Activated CD8-positive, alpha-beta T cell treated with anti-CD3 and anti-CD28 coated beads for 36 hours (primary cell): ENCODE data around the gene POP5. TPM values are rescaled to one million over a fixed set of nuclear protein-coding genes. Genes with fewer than 3 reads are reported as not detected.

ENCODE experiments used
- ATAC-seq: fragments of 200-7000 bp; cut with Tn5 transposase; one replicate; pipeline ENCODE4 v1.10.0; 2021; ENCODE audit warnings: mild to moderate bottlenecking, moderate library complexity
- CTCF ChIA-PET: fragments of 350-600 bp; sonication (Branson Sonifier 250); formaldehyde crosslinking; loops from one replicate; lab custom pipeline; 2021; ENCODE audit warnings: antibody characterized with exemption; lab: Charles Lee
- POLR2A ChIA-PET: fragments of 350-600 bp; sonication (Branson Sonifier 250); formaldehyde crosslinking; loops from one replicate; lab custom pipeline; 2021; ENCODE audit warnings: antibody characterized with exemption; lab: Charles Lee
- DNase-seq: peaks from one replicate; pipeline ENCODE4 v3.0.0-alpha.2; 2020
- H3K27ac Mint-ChIP-seq: one replicate; pipeline ENCODE4 v1.8.0; 2021; ENCODE audit warnings: mild to moderate bottlenecking, mixed read lengths
- H3K27me3 Mint-ChIP-seq: one replicate; pipeline ENCODE4 v1.8.0; 2021; ENCODE audit warnings: mixed read lengths
- H3K36me3 Mint-ChIP-seq: one replicate; pipeline ENCODE4 v1.8.0; 2021; ENCODE audit warnings: low read depth, mixed read lengths
- H3K4me1 Mint-ChIP-seq: one replicate; pipeline ENCODE4 v1.8.0; 2021; ENCODE audit warnings: low read depth, mixed read lengths
- H3K4me3 Mint-ChIP-seq: one replicate; pipeline ENCODE4 v1.8.0; 2021; ENCODE audit warnings: mild to moderate bottlenecking, moderate library complexity, mixed read lengths
- H3K9me3 Mint-ChIP-seq: one replicate; pipeline ENCODE4 v1.8.0; 2021; ENCODE audit warnings: mixed read lengths
- CTCF ChIP-seq: fragments of 200-600 bp; IDR thresholded peaks from one replicate; pipeline ENCODE4 v1.8.0; 2022; ENCODE audit warnings: antibody characterized with exemption, mild to moderate bottlenecking
- intact Hi-C: fragments of 100-400 bp; cut with micrococcal nuclease; formaldehyde crosslinking; loops from one replicate; pipeline ENCODE4 v1.10.0; 2022
- total RNA-seq, 2 experiments: library from RNA; stranded (reverse); gene quantifications; one replicate each; pipeline ENCODE4 v1.2.3, GENCODE V29; 2021

Gene POP5
- total RNA-seq, 2 experiments from 2014 or later = 44.3 to 51.1 TPM

- peaks cover 51% of the 10 kb centered on the region for H3K4me1 Mint-ChIP-seq
- peaks cover 54% of the 10 kb centered on the region for H3K36me3 Mint-ChIP-seq
- ChIA-PET CTCF (interaction anchor here (0.9 to 2.1 kb wide), 8 partner anchors 9 to 111 kb away, joined by 3 to 9 read pairs (median 4); partner anchors contain the start of genes COQ5 and POP5), POLR2A (interaction anchor here (0.5 to 2.3 kb wide), 7 partner anchors 9 to 530 kb away, joined by 3 to 9 read pairs (median 3); partner anchors contain the start of genes COQ5, DYNLL1 and RNU4-2)
- no peak for ATAC-seq
- H3K27ac Mint-ChIP-seq = peak overlapping the region; percentile 61
- no peak for DNase-seq
- peak overlapping the region; percentile 97 for H3K4me3 Mint-ChIP-seq
- H3K9me3 Mint-ChIP-seq = no peaks in the 10 kb centered on the region
- no peaks in the 10 kb centered on the region for H3K27me3 Mint-ChIP-seq
- TF ChIP-seq CTCF = no peak
- intact Hi-C loops = no loop called here
Measured at GRCh38 chr12:120538281-120539156, 42.7 kb downstream of the POP5 start.

GRCh38 chr12:120537856-120538220, 43.4 kb downstream of the POP5 start:
- Mint-ChIP-seq H3K36me3 (peaks cover 53% of the 10 kb centered on the region), H3K4me3 (peak overlapping the region; percentile 97), H3K27ac (peak overlapping the region; percentile 61), H3K9me3 (no peaks in the 10 kb centered on the region), H3K27me3 (no peaks in the 10 kb centered on the region), H3K4me1 (peaks cover 52% of the 10 kb centered on the region)
- ATAC-seq (no peak), DNase-seq (no peak)
- ChIA-PET CTCF (interaction anchor here (0.9 to 2.1 kb wide), 7 partner anchors 9 to 111 kb away, joined by 3 to 9 read pairs (median 4); partner anchors contain the start of gene COQ5), POLR2A (interaction anchor here (0.6 to 2.3 kb wide), 6 partner anchors 9 to 520 kb away, joined by 3 to 9 read pairs (median 3); partner anchors contain the start of genes COQ5, DYNLL1 and RNU4-2)
- TF ChIP-seq CTCF = no peak
- intact Hi-C loops = no loop called here

DNA sequence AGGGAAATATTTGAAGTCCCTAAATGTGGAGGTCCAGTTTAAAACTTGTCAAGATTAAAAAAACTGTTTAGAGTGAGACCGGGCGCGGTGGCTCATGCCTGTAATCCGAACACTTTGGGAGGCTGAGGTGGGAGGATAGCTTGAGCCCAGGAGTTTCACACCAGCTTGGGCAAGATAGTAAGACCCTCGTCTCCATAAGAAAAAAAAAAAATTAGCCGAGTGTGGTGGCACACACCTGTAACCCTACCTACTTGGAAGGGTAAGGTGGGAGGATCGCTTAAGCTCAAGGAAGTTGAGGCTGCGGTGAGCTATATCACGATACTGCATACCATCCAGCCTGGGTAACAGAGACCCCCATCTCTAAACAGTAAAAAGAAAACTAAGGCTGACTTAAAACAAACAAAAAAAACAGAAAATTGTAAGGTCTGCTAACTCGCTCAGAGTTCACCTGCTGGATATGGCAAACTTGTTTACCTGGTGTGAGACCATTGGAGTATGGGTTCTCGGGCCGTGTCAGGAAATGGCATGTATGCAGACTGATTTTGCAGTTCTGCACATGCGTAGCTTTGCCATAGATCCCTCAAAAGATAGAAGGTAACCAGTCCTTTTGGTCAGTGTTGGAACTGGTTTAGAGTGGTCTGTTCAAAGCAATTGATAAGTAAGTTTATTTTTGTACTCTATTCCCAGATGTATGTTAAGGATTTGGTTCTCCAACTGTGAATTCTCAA, 45.0 kb downstream of the POP5 start:
- Mint-ChIP-seq H3K36me3 (peaks cover 47% of the 10 kb centered on the region), H3K4me1 (peaks cover 52% of the 10 kb centered on the region), H3K9me3 (no peaks in the 10 kb centered on the region), H3K27me3 (no peaks in the 10 kb centered on the region), H3K4me3 (peak overlapping the region; percentile 97), H3K27ac (peak overlapping the region; percentile 97)
- TF ChIP-seq CTCF = no peak
- no peak for ATAC-seq
- CTCF ChIA-PET = interaction anchor here (1.1 kb wide), 1 partner anchor 45 kb away, joined by 4 read pairs; the partner anchor contains the start of gene POP5
- intact Hi-C loops = no loop called here
- DNase-seq = peak; percentile 46
- POLR2A ChIA-PET = interaction anchor here (0.7 to 1.5 kb wide), 5 partner anchors 9 to 400 kb away, joined by 3 to 5 read pairs (median 3); partner anchors contain the start of gene SRSF9

GRCh38 chr12:120534703-120535655, 46.2 kb downstream of the POP5 start:
- peaks cover 45% of the 10 kb centered on the region for H3K4me1 Mint-ChIP-seq
- H3K4me3 Mint-ChIP-seq = peak overlapping the region; percentile 97
- peaks cover 41% of the 10 kb centered on the region for H3K36me3 Mint-ChIP-seq
- POLR2A ChIA-PET = interaction anchor here (0.6 to 1.2 kb wide), 9 partner anchors 27 to 557 kb away, joined by 3 to 5 read pairs (median 4); partner anchors contain the start of genes DYNLL1, POP5, RNU4-1 and SRSF9
- no peaks in the 10 kb centered on the region for H3K9me3 Mint-ChIP-seq
- DNase-seq = peak; percentile 67
- H3K27me3 Mint-ChIP-seq = no peaks in the 10 kb centered on the region
- TF ChIP-seq CTCF = no peak
- H3K27ac Mint-ChIP-seq = peak overlapping the region; percentile 97
- CTCF ChIA-PET = interaction anchor here (0.6 to 1.5 kb wide), 3 partner anchors 9 to 77 kb away, joined by 4 read pairs; no protein-coding TSS in a partner anchor
- ATAC-seq = peak; percentile 70
- intact Hi-C loops = no loop called here
